Uterus (tissue), 4 donors: Measurements from ENCODE around the gene PCDHGC5. TPM values are rescaled to one million over a fixed set of nuclear protein-coding genes. Genes with fewer than 3 reads are reported as not detected.

Experiments used
- DNase-seq, 2 donors: peaks; one replicate each; pipeline ENCODE4 v3.0.0-alpha.2; 2019 to 2020
- H3K27ac ChIP-seq, 2 donors: fragments of 200-600 bp; sonication (generic); 1 replicate in 1 of 2; 2 replicates in 1 of 2; pipeline ENCODE4 v1.5.1; 2016 to 2018
- H3K27me3 ChIP-seq, 2 donors: fragments of 200-600 bp; sonication (generic); one replicate each; pipeline ENCODE4 v1.5.1; 2018 to 2019; ENCODE audit warnings: control low read depth in 1 of 2
- H3K36me3 ChIP-seq, 2 donors: fragments of 200-600 bp; sonication (generic); one replicate each; pipeline ENCODE4 v1.5.1; 2019; ENCODE audit warnings: control low read depth in 1 of 2
- H3K4me1 ChIP-seq, 2 donors: fragments of 200-600 bp; sonication (generic); one replicate each; pipeline ENCODE4 v1.5.1; 2018 to 2019; ENCODE audit warnings: control low read depth in 1 of 2
- H3K4me3 ChIP-seq, 2 donors: fragments of 200-600 bp; sonication (generic); 1 replicate in 1 of 2; 2 replicates in 1 of 2; pipeline ENCODE4 v1.5.1; 2018 to 2019; ENCODE audit warnings: mild to moderate bottlenecking in 1 of 2
- H3K9me3 ChIP-seq, 2 donors: fragments of 200-600 bp; sonication (generic); one replicate each; pipeline ENCODE4 v1.5.1; 2019; ENCODE audit warnings: control low read depth in 1 of 2
- CTCF ChIP-seq, 4 experiments: fragments of 200-600 bp in 2 of 4; fragments of 450-650 bp in 2 of 4; sonication (generic) in 2 of 4; IDR thresholded peaks; one replicate each; pipeline ENCODE4 v1.5.1; 2016 to 2019; ENCODE audit warnings: antibody characterized with exemption in 4 of 4, mild to moderate bottlenecking in 2 of 4, moderate library complexity in 1 of 4
- POLR2A ChIP-seq, 2 donors: fragments of 450-650 bp; IDR thresholded peaks; one replicate each; pipeline ENCODE4 v1.6.1; 2016; ENCODE audit warnings: antibody characterized with exemption in 2 of 2, mild to moderate bottlenecking in 1 of 2, moderate library complexity in 1 of 2
- intact Hi-C: fragments of 100-400 bp; cut with DNase I; formaldehyde crosslinking; loops from one replicate; pipeline ENCODE4 v1.15.1; 2023; ENCODE audit warnings: low total_unique reads
- total RNA-seq, 4 donors: library from RNA; depleted of rRNA in 3 of 4; stranded (reverse); fragments of >200 nt in 3 of 4; gene quantifications; one replicate each; pipeline versions ENCODE4 v1.1.0 to v1.2.4, GENCODE V29; 2014 to 2023
- donor health status: DM: yes; HTN: yes; CAD: no.

The PCDHGC5 gene
- total RNA-seq, 4 donors from 2014 or later: under 0.01 to 7.5 (median 3.4) TPM

- intact Hi-C loops: no loop called here
- peaks cover 18 to 25% of the 10 kb centered on the region in 2 donors for H3K4me1 ChIP-seq
These were observed 23.6 kb downstream of the PCDHGC5 start for GRCh38 chr5:141512390-141512910.

GRCh38 chr5:141512911-141513626, 24.2 kb downstream of the PCDHGC5 start:
- H3K4me3 ChIP-seq: peak overlapping the region; percentile 53 to 76
- H3K4me1 ChIP-seq: peaks cover 18 to 19% of the 10 kb centered on the region in 2 donors
- DNase-seq: peak in 1 of 2 donors; percentile 56
- peak overlapping the region; percentile 97 to 98 for H3K27ac ChIP-seq
- H3K27me3 ChIP-seq: no peaks in the 10 kb centered on the region
- TF ChIP-seq CTCF (IDR thresholded peaks at IDR 0.05) (no peak), POLR2A (IDR thresholded peaks at IDR 0.05) (peak; percentile 17 to 34)
- intact Hi-C loops: no loop called here
- H3K36me3 ChIP-seq: no peaks in the 10 kb centered on the region
- no peaks in the 10 kb centered on the region for H3K9me3 ChIP-seq

More at GRCh38 chr5:141512390-141512910, 23.6 kb downstream of the PCDHGC5 start:
- H3K9me3 ChIP-seq: no peaks in the 10 kb centered on the region
- H3K27ac ChIP-seq: peak overlapping the region; percentile 97 to 98
- peak; percentile 76 to 87 for DNase-seq
- H3K27me3 ChIP-seq: no peaks in the 10 kb centered on the region
- no peaks in the 10 kb centered on the region for H3K36me3 ChIP-seq
- TF ChIP-seq CTCF (IDR thresholded peaks at IDR 0.05) (peak; percentile 64 to 85 (median 70)), POLR2A (IDR thresholded peaks at IDR 0.05) (no peak)
- peak overlapping the region; percentile 53 to 76 for H3K4me3 ChIP-seq

GRCh38 chr5:141513627-141514329, 24.9 kb downstream of the PCDHGC5 start:
- no peaks in the 10 kb centered on the region for H3K27me3 ChIP-seq
- TF ChIP-seq POLR2A (IDR thresholded peaks at IDR 0.05) (peak in 1 of 2 donors; percentile 33), CTCF (IDR thresholded peaks at IDR 0.05) (no peak)
- H3K9me3 ChIP-seq: no peaks in the 10 kb centered on the region
- intact Hi-C loops: no loop called here
- peak overlapping the region; percentile 97 to 98 for H3K27ac ChIP-seq
- DNase-seq: peak; percentile 88 to 91
- no peaks in the 10 kb centered on the region for H3K36me3 ChIP-seq
- H3K4me3 ChIP-seq: peak overlapping the region; percentile 53 to 76
- peaks cover 18 to 19% of the 10 kb centered on the region in 2 donors for H3K4me1 ChIP-seq

GRCh38 chr5:141514330-141515133, 25.7 kb downstream of the PCDHGC5 start:
- intact Hi-C loops: no loop called here

More at GRCh38 chr5:141514330-141515133, 25.7 kb downstream of the PCDHGC5 start:
- no peak for DNase-seq
- peak overlapping the region; percentile 53 to 76 for H3K4me3 ChIP-seq
- no peaks in the 10 kb centered on the region for H3K9me3 ChIP-seq
- H3K27me3 ChIP-seq: no peaks in the 10 kb centered on the region
- no peak for TF ChIP-seq POLR2A (IDR thresholded peaks at IDR 0.05)
- TF ChIP-seq CTCF (IDR thresholded peaks at IDR 0.05): no peak
- peaks cover 13 to 15% of the 10 kb centered on the region in 2 donors for H3K4me1 ChIP-seq
- H3K36me3 ChIP-seq: no peaks in the 10 kb centered on the region
- peak overlapping the region; percentile 97 to 98 for H3K27ac ChIP-seq
